IMR-90 (cell line): Measurements from ENCODE around the gene B4GALT5. TPM values are rescaled to one million over a fixed set of nuclear protein-coding genes. Genes with fewer than 3 reads are reported as not detected.
A peak's percentile ranks its signal among the peaks of the same experiment; 100 is the strongest.

Experiments used
- ATAC-seq: fragments of 200-7000 bp; cut with Tn5 transposase; 2 replicates; pipeline ENCODE4 v1.9.1; 2020; ENCODE audit warnings: low read depth, mild to moderate bottlenecking, moderate library complexity
- BruUV-seq: library from RNA; stranded (reverse); fragments of 400-500 nt; replicated peaks from 2 replicates; lab custom pipeline; 2021; lab: Mats Ljungman, UMichigan
- CTCF ChIA-PET: fragments of 300-600 bp; formaldehyde crosslinking; extraction: SDS; loops from one replicate; lab custom pipeline; 2021; ENCODE audit warnings: antibody characterized with exemption; lab: Yijun Ruan, JAX
- POLR2A ChIA-PET: fragments of 300-600 bp; sonication (Branson Sonifier 250); formaldehyde crosslinking; loops from one replicate; lab custom pipeline; 2022; ENCODE audit warnings: antibody characterized with exemption; ENCODE audit not compliant: unreplicated experiment; lab: Charles Lee
- DNase-seq: peaks from one replicate; pipeline ENCODE4 v3.0.0; 2013
- H2AFZ ChIP-seq: replicated peaks from 2 replicates; pipeline ENCODE3; 2013; ENCODE audit warnings: low read length, mild to moderate bottlenecking; ENCODE audit not compliant: poor library complexity
- H2AK5ac ChIP-seq: 2 replicates; pipeline ENCODE4 v1.6.1; 2013; ENCODE audit warnings: low read depth, low read length, inconsistent platforms
- H2AK9ac ChIP-seq: replicated peaks from 2 replicates; pipeline ENCODE3; 2013; ENCODE audit warnings: mild to moderate bottlenecking, low read depth, low read length, moderate library complexity; ENCODE audit not compliant: poor library complexity
- H2BK120ac ChIP-seq: 2 replicates; pipeline ENCODE4 v1.6.1; 2013; ENCODE audit warnings: low read depth, low read length, inconsistent platforms
- H2BK15ac ChIP-seq: 3 replicates; pipeline ENCODE4 v1.6.1; 2013; ENCODE audit warnings: low read depth, low read length, inconsistent platforms
- H2BK20ac ChIP-seq: 2 replicates; pipeline ENCODE4 v1.6.1; 2013; ENCODE audit warnings: low read depth, mild to moderate bottlenecking, inconsistent platforms, low read length, moderate library complexity
- H2BK5ac ChIP-seq: 2 replicates; pipeline ENCODE4 v1.6.1; 2013; ENCODE audit warnings: mild to moderate bottlenecking, low read depth, low read length, inconsistent platforms; ENCODE audit not compliant: poor library complexity, severe bottlenecking
- H3K14ac ChIP-seq: replicated peaks from 2 replicates; pipeline ENCODE4 v1.6.1; 2013; ENCODE audit warnings: low read depth, low read length, inconsistent platforms
- H3K18ac ChIP-seq: 2 replicates; pipeline ENCODE4 v1.6.1; 2013; ENCODE audit warnings: low read depth, low read length, control low read depth
- H3K23ac ChIP-seq: 2 replicates; pipeline ENCODE4 v1.6.1; 2013; ENCODE audit warnings: low read depth, low read length, inconsistent platforms
- H3K27ac ChIP-seq: 2 replicates; pipeline ENCODE4 v1.5.1; 2013; ENCODE audit warnings: mild to moderate bottlenecking, control low read depth, low read length; ENCODE audit not compliant: insufficient read depth
- H3K27me3 ChIP-seq: 2 replicates; pipeline ENCODE4 v1.6.1; 2013; ENCODE audit warnings: low read length; ENCODE audit not compliant: control insufficient read depth, insufficient read depth
- H3K36me3 ChIP-seq: 2 replicates; pipeline ENCODE4 v1.6.1; 2013; ENCODE audit warnings: low read length, mixed read lengths; ENCODE audit not compliant: control insufficient read depth, insufficient read depth
- H3K4ac ChIP-seq: 2 replicates; pipeline ENCODE4 v1.6.1; 2013; ENCODE audit warnings: low read depth, low read length, inconsistent platforms
- H3K4me1 ChIP-seq: 2 replicates; pipeline ENCODE4 v1.6.1; 2013; ENCODE audit warnings: low read length, mixed read lengths; ENCODE audit not compliant: control insufficient read depth, insufficient read depth
- H3K4me2 ChIP-seq: 2 replicates; pipeline ENCODE4 v1.6.1; 2013; ENCODE audit warnings: low read depth, mild to moderate bottlenecking, control low read depth, low read length, moderate library complexity
- H3K4me3 ChIP-seq: 2 replicates; pipeline ENCODE4 v1.5.1; 2013; ENCODE audit warnings: low read depth, mild to moderate bottlenecking, control low read depth, low read length, moderate library complexity; ENCODE audit not compliant: insufficient read depth
- H3K56ac ChIP-seq: 2 replicates; pipeline ENCODE4 v1.6.1; 2013; ENCODE audit warnings: low read length, inconsistent platforms; ENCODE audit not compliant: insufficient read depth; ENCODE audit errors: extremely low read depth
- H3K79me1 ChIP-seq, 2 experiments: 2 replicates each; pipeline ENCODE4 v1.6.1; 2013; ENCODE audit warnings: low read length in 2 of 2, inconsistent platforms in 1 of 2, low read depth in 1 of 2
- H3K9ac ChIP-seq: 2 replicates; pipeline ENCODE4 v1.6.1; 2013; ENCODE audit warnings: low read depth, low read length, control low read depth
- H3K9me1 ChIP-seq: 2 replicates; pipeline ENCODE4 v1.6.1; 2013; ENCODE audit warnings: low read length, inconsistent platforms; ENCODE audit not compliant: insufficient read depth
- H3K9me3 ChIP-seq: 2 replicates; pipeline ENCODE4 v1.6.1; 2013; ENCODE audit warnings: low read length; ENCODE audit not compliant: control insufficient read depth, insufficient read depth
- H4K20me1 ChIP-seq: 2 replicates; pipeline ENCODE4 v1.6.1; 2013; ENCODE audit warnings: low read length, inconsistent platforms; ENCODE audit not compliant: insufficient read depth
- H4K5ac ChIP-seq: 2 replicates; pipeline ENCODE4 v1.6.1; 2013; ENCODE audit warnings: mild to moderate bottlenecking, low read depth, low read length, control low read depth
- H4K8ac ChIP-seq, 2 experiments: 2 replicates each; pipeline ENCODE4 v1.6.1; 2013; ENCODE audit warnings: low read depth in 2 of 2, low read length in 2 of 2, control low read depth in 1 of 2, inconsistent platforms in 1 of 2
- H4K91ac ChIP-seq: 2 replicates; pipeline ENCODE4 v1.6.1; 2013; ENCODE audit warnings: low read depth, low read length, inconsistent platforms; ENCODE audit not compliant: insufficient read depth
- BHLHE40 ChIP-seq: fragments of 150-350 bp; IDR thresholded peaks from 2 replicates; pipeline ENCODE4 v1.6.1; 2016; ENCODE audit warnings: mild to moderate bottlenecking, low read depth, low read length
- CEBPB ChIP-seq: IDR thresholded peaks from 2 replicates; pipeline ENCODE4 v1.6.1; 2012; ENCODE audit warnings: low read depth, low read length, improper control_type of control experiment
- CHD1 ChIP-seq: IDR thresholded peaks from 2 replicates; pipeline ENCODE4 v1.6.1; 2012; ENCODE audit warnings: low read depth, low read length, improper control_type of control experiment
- FOS ChIP-seq: fragments of 150-350 bp; IDR thresholded peaks from 2 replicates; pipeline ENCODE4 v1.6.1; 2016; ENCODE audit warnings: low read depth, low read length
- MAFK ChIP-seq: IDR thresholded peaks from 2 replicates; pipeline ENCODE4 v1.6.1; 2012; ENCODE audit warnings: low read depth, low read length, improper control_type of control experiment
- MAZ ChIP-seq: IDR thresholded peaks from 2 replicates; pipeline ENCODE4 v1.6.1; 2012; ENCODE audit warnings: low read depth, mild to moderate bottlenecking, low read length, improper control_type of control experiment, moderate library complexity, borderline replicate concordance
- MXI1 ChIP-seq: IDR thresholded peaks from 2 replicates; pipeline ENCODE4 v1.6.1; 2012; ENCODE audit warnings: low read depth, mild to moderate bottlenecking, low read length, moderate library complexity, borderline replicate concordance
- NFE2L2 ChIP-seq: fragments of 150-350 bp; IDR thresholded peaks from 2 replicates; pipeline ENCODE4 v1.6.1; 2016; ENCODE audit warnings: low read depth, mild to moderate bottlenecking, low read length
- POLR2A ChIP-seq: IDR thresholded peaks from 2 replicates; pipeline ENCODE4 v1.6.1; 2012; ENCODE audit warnings: mild to moderate bottlenecking, low read depth, low read length
- RAD21 ChIP-seq: IDR thresholded peaks from 2 replicates; pipeline ENCODE4 v1.6.1; 2012; ENCODE audit warnings: low read length, improper control_type of control experiment
- RCOR1 ChIP-seq: IDR thresholded peaks from 2 replicates; pipeline ENCODE4 v1.6.1; 2012; ENCODE audit warnings: mild to moderate bottlenecking, low read length, improper control_type of control experiment; ENCODE audit not compliant: insufficient replicate concordance
- SMC3 ChIP-seq: fragments of 150-350 bp; IDR thresholded peaks from 2 replicates; pipeline ENCODE4 v1.6.1; 2016; ENCODE audit warnings: low read depth, mild to moderate bottlenecking, antibody characterized with exemption, low read length, moderate library complexity
- WGBS, 2 experiments: methylation state at CpG; one replicate each; pipeline versions ENCODE4 v1.1.5 to v1.1.7; 2013; ENCODE audit warnings: missing lambda C conversion rate in 2 of 2; ENCODE audit not compliant: insufficient read length in 1 of 2; ENCODE audit errors: extremely low coverage in 2 of 2; 5-methylcytosine and 5-hydroxymethylcytosine counted together
- dilution Hi-C: fragments of 300-500 bp; cut with HindIII; formaldehyde crosslinking; loops from one replicate; pipeline ENCODE4 v1.14.3; 2018; ENCODE audit warnings: low sequenced_read_pairs; ENCODE audit not compliant: unreplicated experiment
- in situ Hi-C: fragments of 300-500 bp; cut with MboI; formaldehyde crosslinking; loops from 3 replicates; pipeline ENCODE4 v1.14.3; 2019; ENCODE audit warnings: low sequenced_read_pairs, inconsistent platforms, mixed read lengths
- intact Hi-C: fragments of 100-400 bp; cut with micrococcal nuclease; formaldehyde crosslinking; loops from 2 replicates; pipeline ENCODE4 v1.10.0; 2022
- polyA plus RNA-seq, 3 experiments: library from polyadenylated mRNA; depleted of rRNA; stranded (reverse); fragments of >200 nt; gene quantifications; 2 replicates each; pipeline ENCODE4 v1.2.3, GENCODE V29; 2012; ENCODE audit warnings: low replicate concordance in 1 of 3
- total RNA-seq: library from RNA; depleted of rRNA; stranded (reverse); fragments of >200 nt; gene quantifications from 2 replicates; pipeline ENCODE4 v1.2.3, GENCODE V29; 2012
- TF ChIP-seq, protein P1 (sequence below): fragments of 150-350 bp; IDR thresholded peaks from 2 replicates; pipeline ENCODE4 v1.6.1; 2017; ENCODE audit warnings: mild to moderate bottlenecking, antibody characterized with exemption, low read length, low read depth
- TF ChIP-seq, protein P2 (sequence below): conservative IDR thresholded peaks from 2 replicates; pipeline ENCODE4 v1.5.1; 2012; ENCODE audit warnings: mild to moderate bottlenecking, low read depth, low read length, improper control_type of control experiment

B4GALT5 gene
- total and polyA plus RNA-seq, 2 of the 4 experiments (the other 2 are of a cell fraction), result 11.3 to 20.4 TPM

- Histone ChIP-seq H3K4me1 (peaks cover 13% of the 10 kb centered on the region), H2AK9ac (no peak overlapping the region), H3K14ac (peak overlapping the region; percentile 5; the same call in 1 of the 2 replicates), H4K91ac (no peak overlapping the region), H3K27ac (no peak overlapping the region), H3K4me3 (no peak overlapping the region), H3K36me3 (peaks cover 39% of the 10 kb centered on the region), H3K9ac (no peak overlapping the region), H3K9me1 (peaks cover 19% of the 10 kb centered on the region), H3K23ac (no peak overlapping the region), H4K5ac (no peak overlapping the region; the same call in 1 of the 2 replicates), H2AFZ (no peak overlapping the region), H4K20me1 (0 out of 2 replicates have a peak, but pooled peaks cover 3% of the 10 kb centered on the region), H3K27me3 (no peaks in the 10 kb centered on the region), H2AK5ac (no peak overlapping the region), H3K18ac (no peak overlapping the region), H3K56ac (no peak overlapping the region), H3K4me2 (no peak overlapping the region), H3K9me3 (no peaks in the 10 kb centered on the region), H3K4ac (no peak overlapping the region), H2BK20ac (no peak overlapping the region), H2BK120ac (0 out of 2 replicates have a peak overlapping the region, but pooled peaks have one; percentile 4), H2BK15ac (no peak overlapping the region), H4K8ac (no peak overlapping the region), H3K79me1 (peaks cover 22 to 34% of the 10 kb centered on the region in 2 experiments; a peak in 3 of 4 replicates), H2BK5ac (peak overlapping the region; percentile 76)
- ATAC-seq (no peak), DNase-seq (no peak)
- dilution Hi-C loops (no loop called here), in situ Hi-C loops (no loop called here), intact Hi-C loops (no loop called here)
- TF ChIP-seq POLR2A, result no peak
- TF ChIP-seq MAFK, result no peak
- TF ChIP-seq, protein P1, sequence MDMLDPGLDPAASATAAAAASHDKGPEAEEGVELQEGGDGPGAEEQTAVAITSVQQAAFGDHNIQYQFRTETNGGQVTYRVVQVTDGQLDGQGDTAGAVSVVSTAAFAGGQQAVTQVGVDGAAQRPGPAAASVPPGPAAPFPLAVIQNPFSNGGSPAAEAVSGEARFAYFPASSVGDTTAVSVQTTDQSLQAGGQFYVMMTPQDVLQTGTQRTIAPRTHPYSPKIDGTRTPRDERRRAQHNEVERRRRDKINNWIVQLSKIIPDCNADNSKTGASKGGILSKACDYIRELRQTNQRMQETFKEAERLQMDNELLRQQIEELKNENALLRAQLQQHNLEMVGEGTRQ, result no peak
- no peak for TF ChIP-seq CEBPB
- no peak for TF ChIP-seq FOS
- TF ChIP-seq RAD21, result no peak
- TF ChIP-seq CHD1, result no peak
- TF ChIP-seq RCOR1, result no peak
- no peak for TF ChIP-seq NFE2L2
- no peak for TF ChIP-seq SMC3
- no peak for TF ChIP-seq MXI1
- TF ChIP-seq BHLHE40, result no peak
- TF ChIP-seq, protein P2, sequence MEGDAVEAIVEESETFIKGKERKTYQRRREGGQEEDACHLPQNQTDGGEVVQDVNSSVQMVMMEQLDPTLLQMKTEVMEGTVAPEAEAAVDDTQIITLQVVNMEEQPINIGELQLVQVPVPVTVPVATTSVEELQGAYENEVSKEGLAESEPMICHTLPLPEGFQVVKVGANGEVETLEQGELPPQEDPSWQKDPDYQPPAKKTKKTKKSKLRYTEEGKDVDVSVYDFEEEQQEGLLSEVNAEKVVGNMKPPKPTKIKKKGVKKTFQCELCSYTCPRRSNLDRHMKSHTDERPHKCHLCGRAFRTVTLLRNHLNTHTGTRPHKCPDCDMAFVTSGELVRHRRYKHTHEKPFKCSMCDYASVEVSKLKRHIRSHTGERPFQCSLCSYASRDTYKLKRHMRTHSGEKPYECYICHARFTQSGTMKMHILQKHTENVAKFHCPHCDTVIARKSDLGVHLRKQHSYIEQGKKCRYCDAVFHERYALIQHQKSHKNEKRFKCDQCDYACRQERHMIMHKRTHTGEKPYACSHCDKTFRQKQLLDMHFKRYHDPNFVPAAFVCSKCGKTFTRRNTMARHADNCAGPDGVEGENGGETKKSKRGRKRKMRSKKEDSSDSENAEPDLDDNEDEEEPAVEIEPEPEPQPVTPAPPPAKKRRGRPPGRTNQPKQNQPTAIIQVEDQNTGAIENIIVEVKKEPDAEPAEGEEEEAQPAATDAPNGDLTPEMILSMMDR, result no peak
- no peak for TF ChIP-seq MAZ
- CTCF ChIA-PET, result no interaction called here
- POLR2A ChIA-PET, result no interaction called here
- no CpG with 5 or more reads among the region's 2 CpGs for WGBS, 2 experiments
- BruUV-seq, result no TSS peak
These were observed 67.2 kb downstream of the B4GALT5 start for GRCh38 chr20:49646528-49646927.
